Stimulated activated CD8-positive, alpha-beta memory T cell treated with anti-CD3 and anti-CD28 coated beads, Interleukin-4, amount 100 ng/mL, for 48 hours (primary cell): Measurements from ENCODE around the gene TMEM135.
"Not testable (repeated sequence)": the region's sequence is repeated elsewhere in the genome, so short reads cannot be mapped to it uniquely, and the experiment has no call there.

Source experiments
- DNase-seq: peaks from one replicate; pipeline ENCODE4 v3.0.0-alpha.2; 2020

Gene TMEM135

GRCh38 chr11:87020764-87021365, 16.9 kb upstream of the TMEM135 start:
- DNase-seq = no peak

GRCh38 chr11:87022254-87022653, 15.5 kb upstream of the TMEM135 start:
- DNase-seq = no peak

- no peak for DNase-seq
These were observed 15.0 kb upstream of the TMEM135 start for GRCh38 chr11:87022738-87023137.

- DNase-seq = not testable (repeated sequence)
These were observed 11.3 kb upstream of the TMEM135 start for GRCh38 chr11:87026415-87026814.

GRCh38 chr11:87030458-87031054, 7.2 kb upstream of the TMEM135 start:
- no peak for DNase-seq

- DNase-seq = no peak
These were observed 6.1 kb upstream of the TMEM135 start for GRCh38 chr11:87031433-87032170.

GRCh38 chr11:87033561-87033960, 4.2 kb upstream of the TMEM135 start:
- no peak for DNase-seq

- DNase-seq = no peak
These were observed 1.7 kb upstream of the TMEM135 start for GRCh38 chr11:87035976-87036583.

GRCh38 chr11:87036756-87037449, 831 bp upstream of the TMEM135 start:
- no peak for DNase-seq

GRCh38 chr11:87038235-87038977, 672 bp downstream of the TMEM135 start:
- DNase-seq = no peak

- no peak for DNase-seq
These were observed 1.6 kb downstream of the TMEM135 start for GRCh38 chr11:87039371-87039770.

GRCh38 chr11:87043894-87044293, 6.2 kb downstream of the TMEM135 start:
- no peak for DNase-seq

- DNase-seq = no peak
These were observed 9.1 kb downstream of the TMEM135 start for GRCh38 chr11:87046824-87047223.

- DNase-seq = no peak
These were observed 18.4 kb downstream of the TMEM135 start for GRCh38 chr11:87056091-87056490.

GRCh38 chr11:87057749-87058148, 20.0 kb downstream of the TMEM135 start:
- no peak for DNase-seq

- DNase-seq = no peak
These were observed 22.1 kb downstream of the TMEM135 start for GRCh38 chr11:87059596-87060390.

GRCh38 chr11:87061766-87062165, 24.0 kb downstream of the TMEM135 start:
- no peak for DNase-seq

GRCh38 chr11:87063982-87064381, 26.2 kb downstream of the TMEM135 start:
- no peak for DNase-seq

- no peak for DNase-seq
These were observed 35.1 kb downstream of the TMEM135 start for GRCh38 chr11:87072787-87073186.

- DNase-seq = no peak
These were observed 38.6 kb downstream of the TMEM135 start for GRCh38 chr11:87076260-87076783.

- DNase-seq = no peak
These were observed 39.2 kb downstream of the TMEM135 start for GRCh38 chr11:87076874-87077429.
